BLaER1 (cell line): ENCODE data around the gene RPS6KC1.

Source experiments
- H3K27ac ChIP-seq: shearing (Covaris generic); formaldehyde crosslinking; 2 replicates; pipeline ENCODE4 v1.8.1; 2022
- H3K27me3 ChIP-seq: shearing (Covaris generic); formaldehyde crosslinking; 2 replicates; pipeline ENCODE4 v1.8.1; 2022
- H3K36me3 ChIP-seq: shearing (Covaris generic); formaldehyde crosslinking; 2 replicates; pipeline ENCODE4 v1.8.1; 2022
- H3K4me1 ChIP-seq: shearing (Covaris generic); formaldehyde crosslinking; 2 replicates; pipeline ENCODE4 v1.8.1; 2022
- H3K4me2 ChIP-seq: shearing (Covaris generic); formaldehyde crosslinking; 2 replicates; pipeline ENCODE4 v1.8.1; 2022
- H3K4me3 ChIP-seq: shearing (Covaris generic); formaldehyde crosslinking; 2 replicates; pipeline ENCODE4 v1.8.1; 2022
- H3K9ac ChIP-seq: shearing (Covaris generic); formaldehyde crosslinking; 2 replicates; pipeline ENCODE4 v1.8.1; 2022
- H3K9me3 ChIP-seq: shearing (Covaris generic); formaldehyde crosslinking; 2 replicates; pipeline ENCODE4 v1.8.1; 2022
- H4K20me1 ChIP-seq: shearing (Covaris generic); formaldehyde crosslinking; 2 replicates; pipeline ENCODE4 v1.8.1; 2022
- Cebpa-rat ChIP-seq: shearing (Covaris generic); IDR thresholded peaks from 2 replicates; pipeline ENCODE4 v1.8.1; 2022

Gene RPS6KC1

DNA sequence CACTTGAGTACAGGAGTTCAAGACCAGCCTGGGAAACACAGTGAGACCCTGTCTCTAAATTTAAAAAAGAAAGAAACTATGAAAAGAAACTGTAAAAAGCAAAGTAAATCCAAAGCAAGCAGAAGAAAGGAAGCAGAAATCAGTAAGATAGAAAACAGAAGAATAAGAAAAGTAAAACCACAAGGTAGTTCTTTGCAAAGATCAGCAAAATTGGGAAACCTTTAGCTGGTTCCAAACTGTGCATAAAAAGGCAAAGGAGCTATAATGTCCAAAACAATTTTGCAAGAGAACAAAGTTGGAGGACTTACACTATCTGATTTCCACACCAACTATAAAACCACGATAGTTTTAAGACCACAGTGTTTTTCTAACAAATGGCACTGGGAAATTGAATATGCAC lies 218.8 kb downstream of the RPS6KC1 start:
- peaks cover 7% of the 10 kb centered on the region; the same call in 1 of the 2 replicates for H3K36me3 ChIP-seq
- peaks cover 11% of the 10 kb centered on the region for H3K9me3 ChIP-seq
- no peaks in the 10 kb centered on the region for H3K27me3 ChIP-seq
- H3K4me3 ChIP-seq: no peak overlapping the region
- no peak overlapping the region for H3K4me2 ChIP-seq
- H3K9ac ChIP-seq: no peak overlapping the region
- H3K27ac ChIP-seq: no peak overlapping the region
- no peaks in the 10 kb centered on the region for H4K20me1 ChIP-seq
- no peaks in the 10 kb centered on the region for H3K4me1 ChIP-seq
- no peak for TF ChIP-seq Cebpa-rat

DNA sequence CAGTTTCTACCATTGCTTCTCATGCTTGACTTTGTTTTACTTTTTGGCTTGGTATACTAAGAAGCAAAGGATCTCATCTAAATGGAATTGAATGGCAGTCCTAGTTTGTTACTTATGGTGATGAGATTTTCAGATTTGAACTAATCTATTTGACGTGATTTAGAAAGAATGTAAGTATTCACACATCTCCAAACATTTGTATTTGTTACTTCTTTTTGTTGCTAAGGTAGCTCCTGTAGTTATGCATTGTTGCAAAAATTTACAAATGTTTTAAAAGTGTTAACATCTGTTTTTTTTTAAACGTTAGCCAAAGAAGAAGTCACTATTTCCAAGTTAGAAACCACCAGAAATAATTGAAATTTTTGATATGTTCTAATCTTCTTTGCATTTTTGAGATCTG lies 222.5 kb downstream of the RPS6KC1 start:
- Histone ChIP-seq H3K4me2 (no peak overlapping the region), H3K36me3 (no peaks in the 10 kb centered on the region; the same call in 1 of the 2 replicates), H4K20me1 (no peaks in the 10 kb centered on the region), H3K9ac (no peak overlapping the region), H3K27me3 (no peaks in the 10 kb centered on the region), H3K9me3 (no peaks in the 10 kb centered on the region), H3K27ac (no peak overlapping the region), H3K4me3 (no peak overlapping the region), H3K4me1 (no peaks in the 10 kb centered on the region)
- TF ChIP-seq Cebpa-rat: no peak

- Histone ChIP-seq H3K9ac (no peak overlapping the region), H3K4me3 (no peak overlapping the region), H3K9me3 (no peaks in the 10 kb centered on the region), H3K27me3 (no peaks in the 10 kb centered on the region), H4K20me1 (no peaks in the 10 kb centered on the region), H3K27ac (no peak overlapping the region), H3K4me2 (no peak overlapping the region), H3K4me1 (no peaks in the 10 kb centered on the region), H3K36me3 (no peaks in the 10 kb centered on the region; the same call in 1 of the 2 replicates)
- no peak for TF ChIP-seq Cebpa-rat
Measured at GRCh38 chr1:213274140-213274539, 223.1 kb downstream of the RPS6KC1 start.

GRCh38 chr1:213275293-213275692 lies 224.3 kb downstream of the RPS6KC1 start:
- Histone ChIP-seq H3K4me1 (no peaks in the 10 kb centered on the region), H3K4me2 (no peak overlapping the region), H3K4me3 (no peak overlapping the region), H4K20me1 (no peaks in the 10 kb centered on the region), H3K27ac (no peak overlapping the region), H3K9ac (no peak overlapping the region), H3K9me3 (no peaks in the 10 kb centered on the region), H3K27me3 (no peaks in the 10 kb centered on the region), H3K36me3 (no peaks in the 10 kb centered on the region; the same call in 1 of the 2 replicates)
- TF ChIP-seq Cebpa-rat: no peak

GRCh38 chr1:213276236-213276635 lies 225.2 kb downstream of the RPS6KC1 start:
- no peak for TF ChIP-seq Cebpa-rat
- Histone ChIP-seq H3K36me3 (no peaks in the 10 kb centered on the region; the same call in 1 of the 2 replicates), H3K4me3 (no peak overlapping the region), H3K9ac (no peak overlapping the region), H3K27me3 (no peaks in the 10 kb centered on the region), H4K20me1 (no peaks in the 10 kb centered on the region), H3K9me3 (no peaks in the 10 kb centered on the region), H3K27ac (no peak overlapping the region), H3K4me2 (no peak overlapping the region), H3K4me1 (no peaks in the 10 kb centered on the region)

DNA sequence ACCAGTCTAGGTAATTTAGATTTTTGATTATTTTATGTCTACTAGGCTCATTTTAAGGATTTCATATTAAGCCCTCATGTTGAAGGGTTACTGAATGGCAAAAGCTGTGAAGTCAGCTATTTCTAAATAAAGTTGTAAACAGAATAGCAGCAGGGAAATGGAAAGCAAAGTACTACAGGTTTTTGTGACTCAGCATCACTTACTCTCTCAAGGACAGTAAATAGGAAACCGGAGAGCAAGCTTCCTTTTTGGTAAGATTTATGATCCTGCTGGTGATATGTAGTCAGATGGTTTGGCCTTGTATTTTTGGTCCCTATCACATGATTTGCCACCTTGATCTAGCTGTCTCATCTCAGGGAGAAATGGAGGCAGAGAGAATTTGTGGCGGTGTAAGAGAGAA lies 226.0 kb downstream of the RPS6KC1 start:
- H3K27me3 ChIP-seq: no peaks in the 10 kb centered on the region
- no peak overlapping the region for H3K27ac ChIP-seq
- no peaks in the 10 kb centered on the region for H4K20me1 ChIP-seq
- H3K9me3 ChIP-seq: no peaks in the 10 kb centered on the region
- TF ChIP-seq Cebpa-rat: no peak
- H3K36me3 ChIP-seq: no peaks in the 10 kb centered on the region; the same call in 1 of the 2 replicates
- no peak overlapping the region for H3K4me3 ChIP-seq
- H3K4me1 ChIP-seq: no peaks in the 10 kb centered on the region
- H3K4me2 ChIP-seq: no peak overlapping the region
- H3K9ac ChIP-seq: no peak overlapping the region

DNA sequence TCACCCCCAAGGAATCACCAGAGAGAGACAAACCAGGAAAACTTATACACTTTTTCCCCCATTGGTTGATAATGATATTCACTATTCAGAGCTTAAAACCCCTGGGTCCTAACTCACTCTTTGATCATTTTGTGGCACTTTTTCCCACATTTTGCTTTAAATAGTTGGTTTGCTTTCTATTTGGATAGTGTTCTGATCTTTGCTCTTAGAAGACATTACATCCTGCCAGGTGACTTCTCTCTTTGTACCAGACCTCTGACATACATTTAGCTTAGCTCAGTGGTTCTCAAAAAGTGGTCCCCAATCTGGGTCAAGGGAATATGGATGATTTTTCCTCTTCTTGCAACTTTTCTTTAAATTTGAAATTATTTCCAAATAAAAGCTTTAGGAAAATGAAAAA lies 228.4 kb downstream of the RPS6KC1 start:
- Histone ChIP-seq H3K36me3 (no peaks in the 10 kb centered on the region), H3K27me3 (no peaks in the 10 kb centered on the region), H3K9me3 (peaks cover 5% of the 10 kb centered on the region; the same call in 1 of the 2 replicates), H3K4me1 (no peaks in the 10 kb centered on the region), H3K27ac (no peak overlapping the region), H3K9ac (no peak overlapping the region), H4K20me1 (no peaks in the 10 kb centered on the region), H3K4me2 (no peak overlapping the region), H3K4me3 (no peak overlapping the region)
- no peak for TF ChIP-seq Cebpa-rat

DNA sequence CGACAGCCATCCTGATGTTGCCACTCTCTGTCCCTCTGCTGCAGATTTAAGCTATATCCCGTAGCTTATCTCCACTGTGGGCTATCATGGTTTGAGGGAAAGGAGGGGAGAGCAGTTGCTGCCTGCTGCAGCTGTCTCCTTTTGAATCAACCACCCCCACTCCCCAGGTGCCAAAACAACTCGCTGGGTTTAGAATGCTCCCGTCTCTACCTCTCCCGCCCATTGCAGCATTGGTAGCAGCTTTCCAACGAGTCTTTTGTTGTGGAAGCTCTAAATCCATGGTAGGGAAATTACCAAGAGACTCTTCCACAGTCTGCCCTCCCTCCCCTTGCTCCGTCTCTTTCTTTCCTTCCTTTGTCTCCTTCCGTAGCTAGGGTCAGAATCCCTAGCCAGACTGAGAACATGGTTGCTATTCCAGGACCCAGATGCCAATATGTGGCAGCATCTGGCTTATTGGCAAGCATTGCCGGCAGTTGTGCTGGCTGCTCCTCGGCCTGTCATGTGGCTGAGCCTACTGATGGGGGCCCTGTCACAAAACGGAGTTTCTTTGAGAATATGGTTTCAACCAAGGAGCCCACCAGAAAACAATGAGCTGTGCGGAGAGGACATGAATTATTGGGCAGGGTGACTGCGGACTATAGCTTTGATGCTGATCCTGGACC lies 230.7 kb downstream of the RPS6KC1 start:
- Histone ChIP-seq H3K27me3 (no peaks in the 10 kb centered on the region), H3K9me3 (peaks cover 5% of the 10 kb centered on the region; the same call in 1 of the 2 replicates), H3K9ac (no peak overlapping the region), H3K27ac (no peak overlapping the region), H4K20me1 (no peaks in the 10 kb centered on the region), H3K36me3 (no peaks in the 10 kb centered on the region), H3K4me2 (no peak overlapping the region), H3K4me1 (no peaks in the 10 kb centered on the region), H3K4me3 (no peak overlapping the region)
- no peak for TF ChIP-seq Cebpa-rat

- no peaks in the 10 kb centered on the region for H3K36me3 ChIP-seq
- H3K27ac ChIP-seq: no peak overlapping the region
- no peak for TF ChIP-seq Cebpa-rat
Measured at GRCh38 chr1:213284626-213285025, 233.6 kb downstream of the RPS6KC1 start.

DNA sequence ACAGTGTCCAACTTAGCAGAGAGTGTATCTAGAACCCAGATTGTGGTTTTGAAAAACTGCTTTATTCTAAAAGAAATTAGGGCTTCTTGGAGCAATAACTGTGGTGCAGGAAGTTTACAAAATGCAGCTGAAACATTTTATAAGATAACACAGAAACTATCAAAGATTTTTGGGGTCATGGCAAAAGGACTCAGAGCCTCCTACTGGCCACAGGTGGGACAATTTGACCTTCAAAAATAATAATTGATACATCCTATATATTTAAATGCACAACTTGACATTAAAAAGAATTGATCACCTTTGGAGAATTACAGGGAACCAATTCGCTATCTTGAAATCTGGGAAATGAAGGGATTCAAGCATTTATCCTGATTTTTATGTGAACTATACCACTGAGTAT lies 235.2 kb downstream of the RPS6KC1 start:
- H3K27me3 ChIP-seq: no peaks in the 10 kb centered on the region
- no peak overlapping the region for H3K9ac ChIP-seq
- H3K36me3 ChIP-seq: no peaks in the 10 kb centered on the region
- no peak overlapping the region for H3K27ac ChIP-seq
- TF ChIP-seq Cebpa-rat: no peak
- H3K4me2 ChIP-seq: no peak overlapping the region
- no peak overlapping the region for H3K4me3 ChIP-seq
- peaks cover 5% of the 10 kb centered on the region; the same call in 1 of the 2 replicates for H3K9me3 ChIP-seq
- no peaks in the 10 kb centered on the region for H3K4me1 ChIP-seq
- H4K20me1 ChIP-seq: no peaks in the 10 kb centered on the region

More at GRCh38 chr1:213284626-213285025, 233.6 kb downstream of the RPS6KC1 start:
- no peak overlapping the region for H3K9ac ChIP-seq
- H3K4me1 ChIP-seq: no peaks in the 10 kb centered on the region
- no peak overlapping the region for H3K4me3 ChIP-seq
- no peaks in the 10 kb centered on the region for H4K20me1 ChIP-seq
- H3K27me3 ChIP-seq: no peaks in the 10 kb centered on the region
- H3K9me3 ChIP-seq: peaks cover 5% of the 10 kb centered on the region; the same call in 1 of the 2 replicates
- no peak overlapping the region for H3K4me2 ChIP-seq
